Ishikawa (cell line): ENCODE results near the gene PAK6.

Experiments used
- CEBPB ChIP-seq: IDR thresholded peaks from 2 replicates; pipeline ENCODE4 v1.6.1; 2012
- CREB1 ChIP-seq: IDR thresholded peaks from 2 replicates; pipeline ENCODE4 v1.6.1; 2012; ENCODE audit warnings: low read depth
- EGR1 ChIP-seq: IDR thresholded peaks from 2 replicates; pipeline ENCODE4 v1.6.1; 2012
- EP300 ChIP-seq: IDR thresholded peaks from 2 replicates; pipeline ENCODE4 v1.6.1; 2012; ENCODE audit warnings: borderline replicate concordance
- FOXM1 ChIP-seq: IDR thresholded peaks from 2 replicates; pipeline ENCODE4 v1.6.1; 2012; ENCODE audit warnings: low read depth, borderline replicate concordance
- NFIC ChIP-seq: IDR thresholded peaks from 2 replicates; pipeline ENCODE4 v1.6.1; 2012
- RAD21 ChIP-seq: IDR thresholded peaks from 2 replicates; pipeline ENCODE4 v1.6.1; 2012; ENCODE audit warnings: low read depth
- TAF1 ChIP-seq: IDR thresholded peaks from 2 replicates; pipeline ENCODE4 v1.6.1; 2012; ENCODE audit warnings: low read depth, mild to moderate bottlenecking
- TCF12 ChIP-seq: IDR thresholded peaks from 2 replicates; pipeline ENCODE4 v1.6.1; 2012; ENCODE audit warnings: low read depth
- TEAD4 ChIP-seq: IDR thresholded peaks from 2 replicates; pipeline ENCODE4 v1.6.1; 2012
- YY1 ChIP-seq: IDR thresholded peaks from 2 replicates; pipeline ENCODE4 v1.6.1; 2012; ENCODE audit warnings: low read depth
- ZBTB7A ChIP-seq: IDR thresholded peaks from 2 replicates; pipeline ENCODE4 v1.6.1; 2012; ENCODE audit warnings: low read depth
- TF ChIP-seq, protein P1 (sequence below): IDR thresholded peaks from 2 replicates; pipeline ENCODE4 v1.6.1; 2012
- TF ChIP-seq, protein P2 (sequence below): IDR thresholded peaks from 2 replicates; pipeline ENCODE4 v1.6.1; 2012
- TF ChIP-seq, protein P3 (sequence below): IDR thresholded peaks from 2 replicates; pipeline ENCODE4 v1.6.1; 2012; ENCODE audit warnings: low read depth, mild to moderate bottlenecking

Gene PAK6

DNA sequence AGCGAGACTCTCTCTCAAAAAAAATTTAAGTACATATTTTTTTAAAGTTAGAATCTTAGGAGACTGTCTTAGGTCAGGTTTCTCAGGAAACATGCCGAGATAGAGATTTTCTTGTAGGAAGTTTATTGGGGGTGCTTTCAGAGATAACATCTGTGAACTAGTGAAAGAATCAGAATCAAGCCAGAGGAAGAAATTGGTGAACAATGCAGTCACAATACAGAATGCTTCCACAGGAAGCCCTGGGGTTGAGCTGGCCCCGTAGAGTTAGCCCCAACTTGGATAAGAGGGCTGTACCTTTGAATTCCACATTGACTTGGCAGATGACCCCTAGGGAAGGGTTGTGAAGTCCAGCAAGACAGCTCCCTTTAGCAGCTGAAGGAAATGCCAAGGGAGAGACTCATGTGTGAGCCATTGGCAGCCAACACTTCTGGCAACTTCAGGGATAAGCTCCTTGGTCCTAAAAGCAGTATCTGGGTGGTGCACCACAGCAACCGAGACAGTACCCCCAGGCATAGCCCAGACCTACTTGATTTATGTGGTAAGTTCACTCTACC, 75.9 kb downstream of the PAK6 start:
- no peak for TF ChIP-seq RAD21
- TF ChIP-seq, protein P1, sequence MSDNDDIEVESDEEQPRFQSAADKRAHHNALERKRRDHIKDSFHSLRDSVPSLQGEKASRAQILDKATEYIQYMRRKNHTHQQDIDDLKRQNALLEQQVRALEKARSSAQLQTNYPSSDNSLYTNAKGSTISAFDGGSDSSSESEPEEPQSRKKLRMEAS = no peak
- TF ChIP-seq EGR1 = no peak
- TF ChIP-seq FOXM1 = no peak
- no peak for TF ChIP-seq TAF1
- no peak for TF ChIP-seq EP300
- no peak for TF ChIP-seq YY1
- TF ChIP-seq TEAD4 = no peak
- TF ChIP-seq TCF12 = no peak
- no peak for TF ChIP-seq CREB1
- no peak for TF ChIP-seq NFIC
- TF ChIP-seq, protein P2, sequence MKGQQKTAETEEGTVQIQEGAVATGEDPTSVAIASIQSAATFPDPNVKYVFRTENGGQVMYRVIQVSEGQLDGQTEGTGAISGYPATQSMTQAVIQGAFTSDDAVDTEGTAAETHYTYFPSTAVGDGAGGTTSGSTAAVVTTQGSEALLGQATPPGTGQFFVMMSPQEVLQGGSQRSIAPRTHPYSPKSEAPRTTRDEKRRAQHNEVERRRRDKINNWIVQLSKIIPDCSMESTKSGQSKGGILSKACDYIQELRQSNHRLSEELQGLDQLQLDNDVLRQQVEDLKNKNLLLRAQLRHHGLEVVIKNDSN = no peak
- TF ChIP-seq CEBPB = no peak
- TF ChIP-seq, protein P3, sequence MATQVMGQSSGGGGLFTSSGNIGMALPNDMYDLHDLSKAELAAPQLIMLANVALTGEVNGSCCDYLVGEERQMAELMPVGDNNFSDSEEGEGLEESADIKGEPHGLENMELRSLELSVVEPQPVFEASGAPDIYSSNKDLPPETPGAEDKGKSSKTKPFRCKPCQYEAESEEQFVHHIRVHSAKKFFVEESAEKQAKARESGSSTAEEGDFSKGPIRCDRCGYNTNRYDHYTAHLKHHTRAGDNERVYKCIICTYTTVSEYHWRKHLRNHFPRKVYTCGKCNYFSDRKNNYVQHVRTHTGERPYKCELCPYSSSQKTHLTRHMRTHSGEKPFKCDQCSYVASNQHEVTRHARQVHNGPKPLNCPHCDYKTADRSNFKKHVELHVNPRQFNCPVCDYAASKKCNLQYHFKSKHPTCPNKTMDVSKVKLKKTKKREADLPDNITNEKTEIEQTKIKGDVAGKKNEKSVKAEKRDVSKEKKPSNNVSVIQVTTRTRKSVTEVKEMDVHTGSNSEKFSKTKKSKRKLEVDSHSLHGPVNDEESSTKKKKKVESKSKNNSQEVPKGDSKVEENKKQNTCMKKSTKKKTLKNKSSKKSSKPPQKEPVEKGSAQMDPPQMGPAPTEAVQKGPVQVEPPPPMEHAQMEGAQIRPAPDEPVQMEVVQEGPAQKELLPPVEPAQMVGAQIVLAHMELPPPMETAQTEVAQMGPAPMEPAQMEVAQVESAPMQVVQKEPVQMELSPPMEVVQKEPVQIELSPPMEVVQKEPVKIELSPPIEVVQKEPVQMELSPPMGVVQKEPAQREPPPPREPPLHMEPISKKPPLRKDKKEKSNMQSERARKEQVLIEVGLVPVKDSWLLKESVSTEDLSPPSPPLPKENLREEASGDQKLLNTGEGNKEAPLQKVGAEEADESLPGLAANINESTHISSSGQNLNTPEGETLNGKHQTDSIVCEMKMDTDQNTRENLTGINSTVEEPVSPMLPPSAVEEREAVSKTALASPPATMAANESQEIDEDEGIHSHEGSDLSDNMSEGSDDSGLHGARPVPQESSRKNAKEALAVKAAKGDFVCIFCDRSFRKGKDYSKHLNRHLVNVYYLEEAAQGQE = no peak
- TF ChIP-seq ZBTB7A = no peak

DNA sequence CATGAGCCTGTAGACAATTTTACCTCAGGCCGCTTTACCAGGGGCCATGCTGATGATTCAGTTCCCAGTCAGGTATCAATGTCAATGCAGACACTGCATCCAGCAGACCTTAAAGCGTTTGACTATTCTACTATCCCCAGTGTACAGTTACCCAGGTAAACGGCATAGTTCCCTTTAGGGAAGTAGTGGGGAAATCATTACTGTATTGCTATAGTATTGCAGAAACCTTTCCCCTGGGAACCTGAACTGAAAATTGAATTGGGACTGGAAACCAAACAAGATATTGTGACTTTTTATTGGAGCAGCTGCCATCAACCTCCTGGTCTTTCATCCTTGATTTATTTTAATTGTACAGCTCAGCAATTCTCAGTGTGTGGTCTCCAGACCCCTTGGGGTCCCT, 78.1 kb downstream of the PAK6 start:
- TF ChIP-seq TAF1 (no peak), EP300 (no peak), TEAD4 (no peak), CREB1 (no peak), NFIC (no peak), YY1 (no peak), CEBPB (no peak), ZBTB7A (no peak), TCF12 (no peak), RAD21 (no peak)
- TF ChIP-seq, protein P1 = no peak

DNA sequence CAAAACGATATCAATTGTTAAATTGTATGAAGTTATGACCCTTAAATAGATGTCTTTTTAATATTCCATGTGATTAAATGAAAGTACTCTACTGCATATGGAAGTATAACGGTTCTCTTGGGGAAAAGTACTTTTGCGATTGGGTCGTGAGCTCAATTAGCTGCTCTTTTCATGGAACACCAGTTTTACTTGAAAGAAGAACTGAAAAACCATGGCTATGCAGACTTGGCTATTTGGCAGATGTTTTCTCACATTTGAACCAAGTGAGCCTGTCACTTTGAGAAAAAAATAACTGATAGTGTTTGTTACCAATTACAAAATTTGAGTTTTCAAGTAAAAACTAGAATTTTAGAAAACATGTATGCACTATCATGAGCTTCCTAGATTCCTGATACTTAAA, 78.7 kb downstream of the PAK6 start:
- TF ChIP-seq, protein P3 = no peak
- TF ChIP-seq NFIC (no peak), TEAD4 (no peak), TCF12 (no peak), RAD21 (no peak), EP300 (no peak), CEBPB (no peak), EGR1 (no peak)

DNA sequence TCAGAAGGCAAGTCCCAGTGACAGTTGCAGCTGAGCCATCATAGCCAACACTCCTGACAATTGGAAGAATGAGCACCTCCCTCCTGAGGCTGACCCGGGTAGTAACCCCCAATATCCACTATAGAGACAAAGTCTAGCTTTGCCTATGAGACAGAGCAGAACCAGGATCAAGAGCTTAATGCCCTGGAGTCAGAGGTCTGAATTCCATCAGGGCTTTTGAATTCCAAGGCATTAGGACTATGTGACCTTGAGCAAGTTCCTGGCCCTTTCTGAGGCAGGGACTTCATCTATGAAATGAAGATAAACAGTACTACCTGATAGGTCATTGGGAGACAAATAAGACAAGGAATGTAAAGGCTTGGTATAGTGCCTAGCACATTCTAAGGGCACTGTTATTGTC, 81.5 kb downstream of the PAK6 start:
- TF ChIP-seq, protein P1 = no peak
- TF ChIP-seq NFIC = no peak
- no peak for TF ChIP-seq ZBTB7A
- TF ChIP-seq, protein P3 = no peak
- no peak for TF ChIP-seq TEAD4
- no peak for TF ChIP-seq FOXM1
- no peak for TF ChIP-seq CREB1
- TF ChIP-seq EP300 = no peak
- TF ChIP-seq YY1 = no peak
- TF ChIP-seq, protein P2 = no peak
- TF ChIP-seq RAD21 = no peak
- no peak for TF ChIP-seq CEBPB
- TF ChIP-seq TAF1 = no peak
